Right renal pelvis (tissue), 4 donors: ENCODE results near the gene ZNF420. TPM values are rescaled to one million over a fixed set of nuclear protein-coding genes. Genes with fewer than 3 reads are reported as not detected.

ENCODE experiments used
- DNase-seq, 4 donors: peaks; one replicate each; pipeline ENCODE4 v3.0.0-alpha.2; 2013; ENCODE audit warnings: low read depth in 4 of 4, low spot score in 3 of 4, missing footprints in 1 of 4
- polyA plus RNA-seq, 4 donors: library from polyadenylated mRNA; unstranded; fragments of 120-200 nt; gene quantifications; one replicate each; pipeline ENCODE4 v1.2.1, GENCODE V29; 2013; ENCODE audit not compliant: insufficient read length in 4 of 4

The ZNF420 gene
- polyA plus RNA-seq, 4 donors = 19.6 to 24.9 (median 22.5) TPM

DNA sequence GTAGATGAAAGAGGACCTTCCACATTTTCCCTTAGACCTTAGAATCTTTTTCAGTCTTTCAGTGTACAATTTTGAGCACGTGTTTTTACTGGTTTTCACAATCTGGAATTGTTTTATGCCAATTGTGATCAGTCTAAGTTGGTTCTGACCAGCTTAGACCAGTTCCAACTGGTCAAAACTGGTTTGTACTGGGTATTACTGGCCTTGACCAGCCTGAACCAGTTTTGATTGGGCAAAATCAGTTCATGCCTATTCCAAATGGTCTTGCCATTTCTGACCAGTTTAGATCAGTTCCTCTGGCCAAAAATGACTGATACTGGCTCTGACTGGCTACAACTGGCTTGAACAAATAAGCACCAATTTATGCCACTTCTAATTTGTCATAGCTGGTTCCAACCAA lies 57.9 kb downstream of the ZNF420 start:
- no peak for DNase-seq

DNA sequence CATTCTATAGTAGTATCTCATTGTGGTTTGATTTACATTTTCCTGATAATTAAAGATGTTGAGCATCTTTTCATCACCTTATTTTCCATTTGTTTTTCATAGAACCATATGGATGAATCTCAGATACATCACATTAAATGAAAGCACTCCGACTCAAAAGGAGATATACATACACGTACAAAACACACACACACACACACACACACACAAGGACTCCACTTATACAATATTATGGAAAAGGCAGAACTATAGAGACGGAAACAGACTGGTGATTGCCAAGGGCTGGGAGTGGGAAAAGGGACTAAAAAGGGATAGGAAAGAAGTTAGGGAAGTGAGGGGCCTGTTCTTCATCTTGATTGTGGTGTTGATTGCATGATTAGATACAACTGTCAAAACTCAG lies 70.0 kb downstream of the ZNF420 start:
- DNase-seq = no peak

DNA sequence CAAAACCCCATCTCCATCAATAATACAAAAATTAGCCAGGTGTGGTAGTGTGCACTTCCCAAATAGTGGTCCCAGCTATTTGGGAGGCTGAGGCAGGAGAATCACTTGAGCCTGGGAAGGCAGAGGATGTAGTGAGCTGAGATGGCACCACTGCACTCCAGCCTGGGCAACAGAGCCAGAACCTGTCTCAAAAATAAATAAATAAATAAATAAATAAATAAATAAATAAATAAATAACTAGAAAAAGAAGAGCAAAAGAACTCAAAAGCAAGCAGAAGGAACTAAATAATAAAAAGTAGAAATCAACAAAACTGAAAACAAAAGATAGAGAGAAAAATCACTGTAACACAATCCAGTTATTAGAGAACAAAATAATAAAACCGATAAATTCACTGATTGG lies 81.9 kb downstream of the ZNF420 start:
- no peak for DNase-seq

DNA sequence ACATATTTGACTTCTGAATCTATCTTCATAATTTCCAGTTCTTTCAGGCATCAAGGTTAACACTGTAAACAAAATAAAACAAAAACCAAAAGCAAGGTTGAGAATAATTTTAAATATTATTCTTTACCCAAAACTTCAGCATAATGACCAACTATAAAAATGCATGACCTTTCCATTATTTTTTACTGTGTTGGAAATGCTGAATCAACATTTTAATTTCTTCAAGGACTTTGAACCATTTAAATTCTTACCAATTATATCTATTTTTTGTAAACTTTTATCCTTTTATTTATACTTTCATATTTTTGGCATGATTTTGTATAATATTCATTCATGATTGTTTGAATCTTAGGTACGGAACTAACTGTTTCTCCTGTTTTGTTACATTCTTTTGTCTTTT lies 87.4 kb downstream of the ZNF420 start:
- no peak for DNase-seq

DNA sequence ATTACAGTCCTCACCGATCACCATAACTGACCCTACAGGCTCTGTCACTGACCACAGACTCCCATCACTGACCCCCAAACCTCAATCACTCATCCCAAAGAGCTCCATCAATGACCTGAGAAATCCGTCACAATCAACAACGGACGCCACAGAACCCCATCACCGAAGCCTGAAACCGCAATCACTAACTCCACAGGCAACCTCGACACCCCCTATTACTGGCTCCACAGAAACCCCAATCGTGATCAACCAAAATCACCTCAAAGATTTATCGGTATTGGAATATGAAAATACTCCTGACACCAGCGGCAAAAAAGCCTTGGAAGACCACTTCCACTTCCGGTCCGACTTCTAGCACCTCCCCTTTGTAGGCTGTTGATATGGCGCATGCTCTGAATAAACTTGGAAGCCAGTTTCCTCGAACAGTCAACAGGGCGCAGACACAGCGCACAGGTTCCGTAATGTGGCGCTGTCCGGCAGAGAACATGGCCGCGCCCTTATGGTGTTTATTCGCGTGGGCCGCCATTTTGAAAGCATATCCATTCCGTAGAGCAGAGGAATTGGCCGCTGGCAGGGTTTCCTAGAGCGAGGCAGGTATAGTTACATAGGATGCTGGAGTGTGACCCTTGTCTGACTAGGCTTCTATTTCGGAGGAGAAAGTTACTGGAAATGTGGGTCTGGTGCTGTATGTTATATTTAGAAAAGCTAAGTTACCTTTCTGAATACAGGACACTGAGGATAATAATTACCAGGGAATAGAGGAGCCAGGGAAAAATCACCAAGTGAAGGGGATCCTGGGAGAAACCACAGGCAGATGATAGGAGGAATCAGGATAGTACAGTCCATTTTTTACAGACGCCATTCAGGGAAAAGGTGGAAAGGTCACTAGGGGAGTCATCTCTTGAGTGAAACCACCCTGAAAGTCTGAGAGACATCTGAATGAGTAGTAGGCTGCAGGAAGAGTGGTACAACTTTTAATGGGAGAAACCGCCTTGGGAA lies 94.4 kb downstream of the ZNF420 start, which contains the start of gene ZNF585A:
ZNF585A (minus strand) TSS at position 328 of the 999 bp plus-strand sequence. CDS start 2,785 bp downstream, outside the sequence.
- peak; percentile 79 to 95 (median 92) for DNase-seq

Other genes starting within 250 kb of the ZNF420 start
- 10 to 100 TPM in 3 of 4 donors, 1 to 10 TPM in 1; 9.9 to 14.8 (median 11.5) TPM for gene ZNF790, start 240.0 kb upstream of the ZNF420 start, polyA plus RNA-seq
- gene ZNF345, start 227.6 kb upstream of the ZNF420 start, polyA plus RNA-seq = 10 to 100 TPM; 10.8 to 14.8 (median 13.1) TPM
- 1 to 10 TPM; 5.2 to 7.4 (median 7.3) TPM for gene ZNF829, start 162.1 kb upstream of the ZNF420 start, polyA plus RNA-seq
- 10 to 100 TPM; 22.5 to 27.5 (median 23.3) TPM for gene ZNF568, start 162.1 kb upstream of the ZNF420 start, polyA plus RNA-seq
- gene ZNF585A, start 94.3 kb downstream of the ZNF420 start, polyA plus RNA-seq = 10 to 100 TPM; 15.1 to 19.9 (median 18.7) TPM
- 10 to 100 TPM; 15.6 to 19.4 (median 17.4) TPM for gene ZNF585B, start 132.1 kb downstream of the ZNF420 start, polyA plus RNA-seq
- 10 to 100 TPM; 11.4 to 13.4 (median 13.2) TPM for gene ZNF383, start 139.8 kb downstream of the ZNF420 start, polyA plus RNA-seq